Mucosa of stomach (tissue), 1 donor: ENCODE measurements around the gene GPR65.
A peak's percentile ranks its signal among the peaks of the same experiment; 100 is the strongest.

ENCODE experiments used
- H3K27me3 ChIP-seq: one replicate; pipeline ENCODE4 v1.7.0; 2013; ENCODE audit warnings: mild to moderate bottlenecking, low read length; ENCODE audit not compliant: control insufficient read depth, insufficient read depth
- H3K36me3 ChIP-seq: one replicate; pipeline ENCODE4 v1.7.0; 2013; ENCODE audit warnings: low read length; ENCODE audit not compliant: control insufficient read depth, insufficient read depth
- H3K4me1 ChIP-seq: one replicate; pipeline ENCODE4 v1.7.0; 2013; ENCODE audit warnings: mild to moderate bottlenecking, low read length; ENCODE audit not compliant: control insufficient read depth, insufficient read depth
- H3K4me3 ChIP-seq: one replicate; pipeline ENCODE4 v1.7.0; 2013; ENCODE audit warnings: low read length
- H3K9ac ChIP-seq: one replicate; pipeline ENCODE4 v1.7.0; 2013; ENCODE audit warnings: mild to moderate bottlenecking, low read length, moderate library complexity
- H3K9me3 ChIP-seq: one replicate; pipeline ENCODE4 v1.7.0; 2013; ENCODE audit warnings: mild to moderate bottlenecking, low read length, moderate library complexity; ENCODE audit not compliant: control insufficient read depth
- donor health status: Pancreatic carcinoma.

The GPR65 gene

GRCh38 chr14:87992346-87992717 is 12.6 kb upstream of the GPR65 start:
- no peaks in the 10 kb centered on the region for H3K27me3 ChIP-seq
- H3K36me3 ChIP-seq, result no peaks in the 10 kb centered on the region
- peak overlapping the region; percentile 52 for H3K4me3 ChIP-seq
- peak overlapping the region; percentile 85 for H3K9ac ChIP-seq
- no peaks in the 10 kb centered on the region for H3K9me3 ChIP-seq
- H3K4me1 ChIP-seq, result peaks cover 14% of the 10 kb centered on the region

- Histone ChIP-seq H3K4me1 (peaks cover 14% of the 10 kb centered on the region), H3K27me3 (no peaks in the 10 kb centered on the region), H3K9me3 (no peaks in the 10 kb centered on the region), H3K4me3 (peak within 1 kb of the TSS; percentile 52), H3K9ac (peak within 1 kb of the TSS; percentile 85), H3K36me3 (no peaks in the 10 kb centered on the region)
Measured at GRCh38 chr14:87992718-87993628, 12.0 kb upstream of the GPR65 start, which contains the start of gene GALC. Gene GALC (minus strand): TSS chr14:87993182. CDS start chr14:87993164, 18 bp downstream.

- Histone ChIP-seq H3K9me3 (no peaks in the 10 kb centered on the region), H3K27me3 (no peaks in the 10 kb centered on the region), H3K9ac (no peak overlapping the region), H3K4me1 (peaks cover 14% of the 10 kb centered on the region), H3K4me3 (no peak overlapping the region), H3K36me3 (no peaks in the 10 kb centered on the region)
Measured at GRCh38 chr14:87994974-87995373, 10.0 kb upstream of the GPR65 start.

GRCh38 chr14:87995500-87996290 is 9.2 kb upstream of the GPR65 start:
- Histone ChIP-seq H3K4me3 (no peak overlapping the region), H3K4me1 (peaks cover 14% of the 10 kb centered on the region), H3K27me3 (no peaks in the 10 kb centered on the region), H3K9ac (no peak overlapping the region), H3K36me3 (no peaks in the 10 kb centered on the region), H3K9me3 (no peaks in the 10 kb centered on the region)

DNA sequence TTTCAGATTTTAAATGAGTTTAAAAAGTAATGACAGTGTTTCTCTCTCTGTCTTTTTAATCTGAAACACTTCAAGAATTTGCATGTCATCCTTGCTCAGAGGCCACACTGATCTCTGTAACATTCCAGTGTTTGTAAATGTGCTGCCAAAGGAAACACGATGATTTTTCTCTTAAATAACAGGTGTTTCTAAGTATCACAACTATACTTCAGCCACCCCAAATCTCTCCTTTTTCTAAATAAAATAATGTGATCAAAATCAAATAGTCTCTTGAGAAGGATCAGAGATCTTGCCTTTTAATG is 8.7 kb upstream of the GPR65 start:
- Histone ChIP-seq H3K9me3 (no peaks in the 10 kb centered on the region), H3K4me3 (no peak overlapping the region), H3K27me3 (no peaks in the 10 kb centered on the region), H3K9ac (no peak overlapping the region), H3K36me3 (no peaks in the 10 kb centered on the region), H3K4me1 (peaks cover 14% of the 10 kb centered on the region)

DNA sequence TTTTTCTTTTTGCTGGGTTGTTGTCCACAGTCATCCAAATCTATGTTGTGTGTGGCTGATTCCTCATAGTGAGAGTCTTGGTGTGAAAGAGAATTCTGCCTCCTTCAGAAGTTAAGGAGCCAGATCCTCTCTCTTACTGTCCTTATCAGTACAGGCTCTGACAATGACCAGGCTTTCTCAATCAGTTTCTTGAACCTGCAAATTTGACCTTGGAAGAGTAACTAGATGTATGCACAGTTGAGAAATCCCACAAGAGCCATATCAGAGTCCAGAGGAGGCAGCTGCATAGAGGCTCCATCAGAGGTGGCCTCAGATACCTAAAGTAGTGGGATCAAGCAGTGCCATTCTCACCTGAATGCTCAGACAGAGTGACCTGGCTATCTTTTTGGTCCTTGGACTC is 6.5 kb upstream of the GPR65 start:
- Histone ChIP-seq H3K4me1 (peaks cover 11% of the 10 kb centered on the region), H3K9ac (no peak overlapping the region), H3K27me3 (no peaks in the 10 kb centered on the region), H3K4me3 (no peak overlapping the region), H3K9me3 (no peaks in the 10 kb centered on the region), H3K36me3 (no peaks in the 10 kb centered on the region)

DNA sequence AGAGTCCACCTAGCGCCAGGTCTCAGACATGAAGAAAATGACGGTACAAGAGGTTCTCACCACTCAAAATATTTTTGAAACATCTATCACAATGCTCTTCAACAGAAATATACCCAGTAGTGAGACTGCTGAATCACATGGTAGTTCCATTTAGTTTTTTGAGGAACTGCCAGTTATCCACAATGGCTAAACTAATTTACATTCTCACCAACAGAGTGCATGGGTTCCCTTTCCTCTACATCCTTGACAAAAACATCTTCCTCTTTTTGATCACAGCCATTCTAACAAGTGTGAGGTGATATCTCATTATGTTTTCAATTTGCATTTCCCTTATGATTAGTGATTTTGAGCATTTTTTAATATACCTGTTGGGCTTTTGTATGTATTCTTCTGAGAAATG is 5.7 kb upstream of the GPR65 start:
- Histone ChIP-seq H3K36me3 (no peaks in the 10 kb centered on the region), H3K4me3 (no peak overlapping the region), H3K9me3 (no peaks in the 10 kb centered on the region), H3K4me1 (peaks cover 9% of the 10 kb centered on the region), H3K9ac (no peak overlapping the region), H3K27me3 (no peaks in the 10 kb centered on the region)

GRCh38 chr14:88002421-88003075 is 2.4 kb upstream of the GPR65 start:
- H3K4me1 ChIP-seq, result no peaks in the 10 kb centered on the region
- no peaks in the 10 kb centered on the region for H3K36me3 ChIP-seq
- no peak overlapping the region for H3K4me3 ChIP-seq
- H3K9me3 ChIP-seq, result no peaks in the 10 kb centered on the region
- no peaks in the 10 kb centered on the region for H3K27me3 ChIP-seq
- no peak overlapping the region for H3K9ac ChIP-seq

- Histone ChIP-seq H3K9ac (no peak overlapping the region), H3K4me3 (no peak overlapping the region), H3K27me3 (no peaks in the 10 kb centered on the region), H3K36me3 (no peaks in the 10 kb centered on the region), H3K9me3 (no peaks in the 10 kb centered on the region), H3K4me1 (no peaks in the 10 kb centered on the region)
Measured at GRCh38 chr14:88003425-88003824, 1.5 kb upstream of the GPR65 start.

DNA sequence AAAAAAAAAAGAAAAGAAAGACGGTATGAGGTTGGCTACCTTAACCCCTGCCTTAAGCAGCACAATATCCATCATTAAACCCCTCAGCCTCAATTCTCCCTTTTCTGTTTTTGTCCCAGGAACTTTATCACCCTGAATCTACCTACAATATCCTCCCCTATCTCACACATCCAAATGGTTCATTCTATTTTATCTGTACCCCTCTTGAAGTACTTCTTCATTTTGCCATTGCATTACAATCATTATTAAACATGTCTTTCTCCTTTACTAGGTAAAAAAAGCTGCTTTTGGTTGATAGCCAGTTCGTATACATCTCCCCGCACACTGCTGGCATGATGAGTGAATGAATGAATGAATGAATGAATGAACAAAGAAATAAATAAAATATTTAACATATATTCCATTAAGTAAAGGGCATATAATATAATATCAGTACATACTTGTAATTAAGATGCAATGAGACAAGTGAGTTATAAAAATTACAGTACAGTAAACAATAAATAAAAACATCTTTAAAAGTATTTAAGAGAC is 364 bp upstream of the GPR65 start:
- no peaks in the 10 kb centered on the region for H3K9me3 ChIP-seq
- no peaks in the 10 kb centered on the region for H3K36me3 ChIP-seq
- no peaks in the 10 kb centered on the region for H3K4me1 ChIP-seq
- H3K4me3 ChIP-seq, result no peak overlapping the region
- H3K27me3 ChIP-seq, result no peaks in the 10 kb centered on the region
- H3K9ac ChIP-seq, result no peak overlapping the region

DNA sequence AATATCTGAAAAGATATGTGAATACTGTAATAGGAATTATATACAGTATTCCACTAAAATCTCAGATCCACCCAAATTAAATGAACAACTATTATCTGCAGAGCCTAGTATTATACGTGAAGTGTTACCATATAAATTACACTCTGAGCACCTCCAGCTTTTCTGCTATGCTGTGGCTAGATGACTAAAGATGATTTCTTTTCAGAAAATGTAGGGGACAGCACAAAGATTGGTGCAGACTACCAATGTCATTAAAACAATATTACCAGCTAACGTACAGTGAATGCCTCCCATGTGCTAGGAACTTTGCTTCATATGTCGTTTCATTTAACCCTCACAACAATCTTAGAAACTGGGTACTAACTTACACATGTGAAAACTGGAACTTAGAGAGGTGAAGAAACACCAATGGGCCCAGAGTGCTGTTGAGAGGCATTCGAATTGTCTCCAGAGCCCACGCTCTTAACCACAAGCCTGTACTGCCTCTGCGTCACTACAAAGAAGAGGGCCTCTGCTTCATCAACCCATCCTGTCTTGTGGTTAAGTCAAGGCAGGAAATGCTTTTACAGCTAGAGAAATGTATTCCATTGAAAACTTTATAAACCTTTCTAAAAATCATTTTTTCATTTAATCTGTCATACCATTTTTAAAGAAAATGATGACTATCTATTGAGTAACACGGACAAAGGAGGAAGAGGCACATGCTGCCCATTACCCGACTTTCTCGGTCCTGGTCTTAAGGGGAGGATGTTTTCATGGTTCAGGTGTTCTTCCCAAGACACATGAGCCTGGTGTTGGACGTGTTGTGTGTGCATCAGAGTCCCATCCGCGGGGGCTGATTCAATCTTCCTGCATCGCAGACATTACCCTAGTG is 1.3 kb downstream of the GPR65 start:
- Histone ChIP-seq H3K36me3 (no peaks in the 10 kb centered on the region), H3K27me3 (no peaks in the 10 kb centered on the region), H3K9me3 (no peaks in the 10 kb centered on the region), H3K4me3 (no peak overlapping the region), H3K9ac (no peak overlapping the region), H3K4me1 (no peaks in the 10 kb centered on the region)
